D721Med (cell line): ENCODE results near the gene ADISSP.

Source experiments
- DNase-seq: peaks from one replicate; pipeline ENCODE4 v3.0.0; 2011; ENCODE audit warnings: low spot score; ENCODE audit not compliant: insufficient read length
- FAIRE-seq: peaks from 2 replicates; lab custom pipeline; 2011; peaks lifted over from hg19 to GRCh38; lab: Jason Lieb, UNC
- TF ChIP-seq, protein P1 (sequence below): IDR thresholded peaks from 2 replicates; pipeline ENCODE4 v1.5.1; 2012; ENCODE audit warnings: mild to moderate bottlenecking, control low read depth; ENCODE audit not compliant: insufficient read depth; ENCODE audit errors: missing control alignments

ADISSP gene

DNA sequence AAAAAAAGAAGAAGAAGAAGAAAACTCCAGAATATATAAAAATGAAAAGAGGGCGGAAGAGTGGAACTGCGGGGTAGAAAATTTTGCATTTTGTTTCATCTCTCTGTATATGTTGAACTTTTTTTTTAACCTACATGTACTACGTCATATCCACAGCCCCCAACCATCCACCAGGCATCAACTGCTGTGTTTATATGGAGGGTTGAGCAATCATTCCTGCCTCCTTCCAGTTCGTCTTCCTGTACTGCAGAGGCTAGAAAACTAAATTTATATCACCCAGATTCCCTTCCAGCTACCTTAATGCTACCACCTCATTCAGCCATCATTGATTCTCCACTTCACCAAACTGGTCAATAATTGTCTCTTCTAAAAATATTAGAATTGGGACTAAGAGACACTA, 45.6 kb downstream of the ADISSP start:
- FAIRE-seq = no peak
- no peak for DNase-seq
- TF ChIP-seq, protein P1, sequence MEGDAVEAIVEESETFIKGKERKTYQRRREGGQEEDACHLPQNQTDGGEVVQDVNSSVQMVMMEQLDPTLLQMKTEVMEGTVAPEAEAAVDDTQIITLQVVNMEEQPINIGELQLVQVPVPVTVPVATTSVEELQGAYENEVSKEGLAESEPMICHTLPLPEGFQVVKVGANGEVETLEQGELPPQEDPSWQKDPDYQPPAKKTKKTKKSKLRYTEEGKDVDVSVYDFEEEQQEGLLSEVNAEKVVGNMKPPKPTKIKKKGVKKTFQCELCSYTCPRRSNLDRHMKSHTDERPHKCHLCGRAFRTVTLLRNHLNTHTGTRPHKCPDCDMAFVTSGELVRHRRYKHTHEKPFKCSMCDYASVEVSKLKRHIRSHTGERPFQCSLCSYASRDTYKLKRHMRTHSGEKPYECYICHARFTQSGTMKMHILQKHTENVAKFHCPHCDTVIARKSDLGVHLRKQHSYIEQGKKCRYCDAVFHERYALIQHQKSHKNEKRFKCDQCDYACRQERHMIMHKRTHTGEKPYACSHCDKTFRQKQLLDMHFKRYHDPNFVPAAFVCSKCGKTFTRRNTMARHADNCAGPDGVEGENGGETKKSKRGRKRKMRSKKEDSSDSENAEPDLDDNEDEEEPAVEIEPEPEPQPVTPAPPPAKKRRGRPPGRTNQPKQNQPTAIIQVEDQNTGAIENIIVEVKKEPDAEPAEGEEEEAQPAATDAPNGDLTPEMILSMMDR = no peak

GRCh38 chr20:3720626-3721025, 46.9 kb downstream of the ADISSP start:
- FAIRE-seq = no peak
- DNase-seq = no peak
- TF ChIP-seq, protein P1 = no peak

- TF ChIP-seq, protein P1 = no peak
- DNase-seq (no peak), FAIRE-seq (no peak)
These were observed 47.5 kb downstream of the ADISSP start for GRCh38 chr20:3720068-3720467.

- FAIRE-seq (no peak), DNase-seq (no peak)
- TF ChIP-seq, protein P1 = no peak
These were observed 48.5 kb downstream of the ADISSP start for GRCh38 chr20:3719046-3719445.

DNA sequence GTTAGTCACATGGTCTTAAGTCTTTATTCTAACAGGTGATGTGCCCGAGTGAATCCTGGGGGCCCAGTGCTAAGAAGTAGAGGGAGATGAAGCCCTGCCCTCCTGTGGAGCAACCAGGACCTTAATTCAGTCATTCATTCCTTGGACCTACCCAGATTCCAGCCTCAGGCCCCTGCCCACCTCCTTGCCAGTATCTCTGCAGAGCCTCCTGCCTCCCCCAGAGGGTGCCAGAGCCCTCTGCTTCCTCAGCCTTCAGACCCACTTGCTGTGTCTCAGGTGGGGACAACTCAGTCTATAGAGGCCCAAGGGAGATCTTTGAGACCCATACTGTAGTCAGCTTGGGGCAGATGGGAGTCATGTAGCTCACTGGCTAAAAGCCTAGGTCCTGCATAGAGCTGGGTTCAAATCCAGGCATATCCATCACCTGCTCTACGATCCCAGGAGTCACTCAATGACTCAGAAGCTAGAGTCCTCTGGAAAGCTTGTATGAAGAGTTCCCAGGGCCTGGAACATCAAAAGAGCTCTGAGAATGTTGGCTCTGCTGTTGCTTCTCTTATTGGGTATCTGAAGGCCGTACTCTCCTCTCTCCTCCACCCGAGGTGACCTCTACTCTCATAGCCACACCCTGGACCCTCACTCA, 51.2 kb downstream of the ADISSP start:
- TF ChIP-seq, protein P1 = peak; percentile 55
- no peak for DNase-seq
- no peak for FAIRE-seq

DNA sequence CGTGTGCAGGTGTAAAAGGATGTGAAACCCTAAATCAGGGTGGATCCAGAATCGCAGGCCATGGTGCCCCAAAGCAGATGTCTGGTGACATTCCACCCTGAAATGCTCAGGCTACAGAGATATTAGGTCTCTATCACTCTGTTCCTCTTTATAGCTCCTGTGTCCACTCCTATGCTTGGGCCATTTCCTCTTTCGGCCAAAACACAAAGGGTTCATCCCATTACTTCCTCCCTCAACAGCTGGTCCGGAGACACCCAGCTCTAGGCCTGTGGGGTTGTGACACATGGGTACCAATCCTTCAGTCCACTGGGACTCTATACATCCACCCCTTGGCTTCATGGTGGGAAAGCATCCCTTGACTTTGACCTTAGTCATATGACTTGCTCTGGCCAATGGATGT, 53.5 kb downstream of the ADISSP start:
- TF ChIP-seq, protein P1 = no peak
- DNase-seq (no peak), FAIRE-seq (no peak)

DNA sequence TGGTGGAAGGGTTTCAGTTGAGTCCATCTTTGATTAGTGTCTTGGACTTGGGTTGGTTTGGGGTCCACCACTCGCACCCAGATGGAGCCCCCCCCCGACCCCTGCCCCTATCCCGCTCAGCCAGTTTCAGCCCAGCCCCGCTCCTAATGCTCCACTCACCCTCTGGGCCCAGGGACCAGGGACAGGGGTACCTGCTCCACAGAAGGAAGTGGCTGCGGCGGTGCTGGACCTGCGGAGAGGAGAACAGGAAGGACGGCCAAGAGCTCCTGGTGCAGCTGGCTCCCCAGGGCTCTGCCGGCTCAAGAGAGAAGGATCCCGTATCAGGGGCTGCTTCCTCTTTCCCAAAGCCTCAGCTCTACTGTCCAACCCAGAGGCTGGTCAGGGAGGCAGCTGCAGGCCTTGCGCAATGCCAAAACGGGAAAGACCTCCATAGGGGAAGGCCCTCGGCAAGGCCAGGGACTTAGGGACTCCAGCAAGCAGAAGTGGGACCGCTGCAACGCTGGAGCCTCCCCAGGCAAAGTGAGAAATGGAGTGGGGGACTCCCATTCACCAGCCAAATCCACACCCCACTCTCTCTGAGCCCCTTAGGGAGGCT, 55.2 kb downstream of the ADISSP start, which contains the start of gene SIGLEC1:
Gene SIGLEC1 (minus strand): TSS at position 322 of the 595 bp plus-strand sequence. CDS start 5,472 bp downstream, outside the sequence.
- FAIRE-seq (no peak), DNase-seq (no peak)
- TF ChIP-seq, protein P1 = no peak
